Amniotic stem cell (primary cell): ENCODE data around the gene ADCYAP1.
"Not testable (repeated sequence)": the region's sequence is repeated elsewhere in the genome, so short reads cannot be mapped to it uniquely, and the experiment has no call there.

ENCODE experiments used
- DNase-seq: peaks from one replicate; lab custom pipeline; 2025; lab: John Stamatoyannopoulos, UW

The ADCYAP1 gene

GRCh38 chr18:904218-905090 is at the start of gene ADCYAP1:
Gene ADCYAP1, plus strand, starts transcription at chr18:904871. Its CDS starts 516 bp downstream, at chr18:905387.
- DNase-seq: no peak

GRCh38 chr18:857986-858385 is 46.7 kb upstream of the ADCYAP1 start:
- no peak for DNase-seq

GRCh38 chr18:864872-865273 is 39.8 kb upstream of the ADCYAP1 start:
- DNase-seq: peak; percentile 38

GRCh38 chr18:867257-867656 is 37.4 kb upstream of the ADCYAP1 start:
- no peak for DNase-seq

- DNase-seq: not testable (repeated sequence)
Observed at GRCh38 chr18:873426-873825, 31.2 kb upstream of the ADCYAP1 start.

GRCh38 chr18:875912-876311 is 28.8 kb upstream of the ADCYAP1 start:
- no peak for DNase-seq

- no peak for DNase-seq
Observed at GRCh38 chr18:877238-877637, 27.4 kb upstream of the ADCYAP1 start.

- no peak for DNase-seq
Observed at GRCh38 chr18:886076-886475, 18.6 kb upstream of the ADCYAP1 start.

- no peak for DNase-seq
Observed at GRCh38 chr18:887716-888115, 17.0 kb upstream of the ADCYAP1 start.

GRCh38 chr18:892316-892715 is 12.4 kb upstream of the ADCYAP1 start:
- no peak for DNase-seq

- no peak for DNase-seq
Observed at GRCh38 chr18:896315-896714, 8.4 kb upstream of the ADCYAP1 start.

GRCh38 chr18:901761-902160 is 2.9 kb upstream of the ADCYAP1 start:
- no peak for DNase-seq

GRCh38 chr18:902229-902628 is 2.4 kb upstream of the ADCYAP1 start:
- no peak for DNase-seq

- no peak for DNase-seq
Observed at GRCh38 chr18:903701-904100, 970 bp upstream of the ADCYAP1 start.

- no peak for DNase-seq
Observed at GRCh38 chr18:905307-905947, 756 bp downstream of the ADCYAP1 start.

GRCh38 chr18:905948-906415 is 1.3 kb downstream of the ADCYAP1 start:
- DNase-seq: no peak

GRCh38 chr18:906416-907114 is 1.9 kb downstream of the ADCYAP1 start:
- DNase-seq: no peak

- DNase-seq: no peak
Observed at GRCh38 chr18:907115-907884, 2.6 kb downstream of the ADCYAP1 start.

- DNase-seq: no peak
Observed at GRCh38 chr18:907885-908757, 3.5 kb downstream of the ADCYAP1 start.

- no peak for DNase-seq
Observed at GRCh38 chr18:908758-909724, 4.4 kb downstream of the ADCYAP1 start.
